CD4-positive, alpha-beta T cell treated with Interleukin-6 at 100 ng/mL for 8 hours (primary cell): Measurements from ENCODE around the gene ZNF487.
"Not testable (repeated sequence)": the region's sequence is repeated elsewhere in the genome, so short reads cannot be mapped to it uniquely, and the experiment has no call there.

ENCODE experiments used
- DNase-seq: peaks from one replicate; pipeline ENCODE4 v3.0.0-alpha.2; 2020; ENCODE audit warnings: mixed read lengths, low spot score

The ZNF487 gene

DNA sequence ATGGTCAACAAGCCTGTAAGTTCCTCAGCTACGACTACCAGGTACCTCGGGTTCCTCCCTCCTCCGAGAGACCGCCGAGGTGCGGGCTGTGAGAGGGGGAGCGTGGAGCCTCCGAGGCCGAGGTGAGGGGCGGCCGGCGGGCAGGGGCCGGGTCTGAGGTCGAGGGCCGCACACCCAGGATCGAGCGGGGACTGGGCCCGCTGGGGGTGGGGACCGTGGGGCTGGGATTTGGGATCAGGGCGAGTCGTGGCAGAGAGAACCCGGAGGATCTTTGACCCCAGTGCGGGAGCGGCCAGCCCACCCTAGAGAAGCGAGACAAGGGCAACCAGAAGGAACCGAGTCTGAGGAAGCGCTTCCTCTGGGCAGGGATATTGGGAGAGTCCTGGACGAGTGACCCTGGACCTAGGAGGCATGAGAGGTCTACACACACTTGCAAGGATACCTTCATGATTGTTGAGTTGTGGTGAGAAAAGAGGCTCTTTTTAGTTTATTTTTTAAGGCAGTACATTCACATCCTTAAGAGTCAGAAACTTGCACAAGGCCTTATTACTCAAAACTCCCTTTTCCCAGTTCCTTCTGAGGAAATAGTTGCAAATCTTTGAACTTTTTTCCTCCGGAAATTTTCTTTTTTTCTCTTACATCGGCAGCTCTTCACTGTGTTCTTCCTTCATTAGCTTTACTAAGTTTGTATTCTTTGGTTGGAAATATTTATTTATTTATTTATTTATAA is 395 bp downstream of the ZNF487 start:
- DNase-seq = no peak

DNA sequence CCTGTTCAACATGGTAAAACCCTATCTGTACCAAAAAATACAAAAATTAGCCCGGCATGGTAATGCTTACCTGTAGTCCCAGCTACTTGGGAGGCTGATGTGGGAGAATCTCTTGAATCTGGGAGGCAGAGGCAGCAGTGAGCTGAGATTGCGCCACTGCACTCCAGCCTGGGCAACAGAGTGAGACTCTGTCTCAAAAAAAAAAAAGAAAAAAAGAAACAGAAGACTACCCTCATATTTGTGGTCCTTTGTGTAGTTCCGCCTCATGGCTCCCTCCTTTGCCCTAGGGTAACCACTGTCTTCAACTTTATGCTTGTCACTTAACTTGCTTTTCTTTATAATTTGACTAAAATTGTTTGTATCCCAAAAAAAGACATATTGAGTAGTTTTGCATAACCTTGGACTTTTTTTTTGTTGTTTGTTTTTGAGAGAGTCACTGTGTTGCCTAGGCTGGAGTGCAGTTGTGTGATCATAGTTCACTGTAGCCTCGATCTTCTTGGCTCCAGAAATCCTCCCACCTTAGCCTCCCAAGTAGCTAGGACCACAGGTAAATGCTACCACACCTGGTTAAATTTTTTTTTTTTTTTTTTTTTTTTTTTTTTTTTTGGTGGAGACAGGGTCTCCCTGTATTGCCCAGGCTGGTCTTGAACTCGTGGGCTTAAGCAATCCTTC is 3.7 kb downstream of the ZNF487 start:
- no peak for DNase-seq

DNA sequence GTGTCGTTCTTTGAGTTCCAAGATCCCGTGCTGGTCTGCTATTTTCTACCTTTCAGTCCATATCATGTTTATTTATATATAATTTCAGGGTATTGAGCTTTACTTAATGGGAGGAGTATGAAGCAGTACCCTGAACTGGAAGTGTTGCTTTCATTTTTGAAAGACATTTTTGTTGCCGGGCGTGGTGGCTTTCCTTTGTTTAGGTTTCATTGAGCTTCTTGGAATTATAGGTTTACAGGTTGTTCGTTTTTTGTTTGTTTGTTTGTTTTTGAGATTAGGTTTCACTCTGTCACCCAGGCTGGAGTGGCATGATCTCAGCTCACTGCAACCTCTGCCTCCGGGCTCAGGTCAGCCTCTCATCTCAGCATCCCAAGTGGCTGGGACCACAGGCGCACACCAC is 7.4 kb downstream of the ZNF487 start:
- no peak for DNase-seq

DNA sequence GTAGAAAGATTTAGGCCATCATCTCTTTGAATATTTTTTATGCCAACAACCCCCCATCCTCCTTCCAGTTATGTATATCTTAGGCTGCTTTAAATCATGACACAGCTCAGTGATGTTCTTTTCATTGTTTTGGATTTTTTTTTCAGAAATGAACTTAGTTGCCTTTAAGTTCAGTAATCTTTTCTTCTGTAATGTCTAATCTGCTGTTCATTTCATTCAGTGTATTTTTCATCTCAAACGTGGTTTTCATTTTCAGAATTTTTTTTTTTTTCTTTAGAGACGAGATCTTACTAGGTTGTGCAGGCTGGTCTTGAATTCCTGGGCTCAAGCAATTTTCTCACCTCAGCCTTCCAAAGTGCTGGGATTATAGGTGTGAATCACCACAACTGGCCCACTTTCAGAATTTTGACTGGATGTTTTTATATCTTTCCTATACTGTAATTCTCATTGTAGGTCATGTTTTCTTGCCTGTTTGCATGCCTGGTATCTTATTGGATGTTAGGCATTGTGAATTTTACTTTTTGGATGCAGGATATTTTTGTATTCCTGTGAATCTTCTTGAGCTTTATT is 8.1 kb downstream of the ZNF487 start:
- no peak for DNase-seq

DNA sequence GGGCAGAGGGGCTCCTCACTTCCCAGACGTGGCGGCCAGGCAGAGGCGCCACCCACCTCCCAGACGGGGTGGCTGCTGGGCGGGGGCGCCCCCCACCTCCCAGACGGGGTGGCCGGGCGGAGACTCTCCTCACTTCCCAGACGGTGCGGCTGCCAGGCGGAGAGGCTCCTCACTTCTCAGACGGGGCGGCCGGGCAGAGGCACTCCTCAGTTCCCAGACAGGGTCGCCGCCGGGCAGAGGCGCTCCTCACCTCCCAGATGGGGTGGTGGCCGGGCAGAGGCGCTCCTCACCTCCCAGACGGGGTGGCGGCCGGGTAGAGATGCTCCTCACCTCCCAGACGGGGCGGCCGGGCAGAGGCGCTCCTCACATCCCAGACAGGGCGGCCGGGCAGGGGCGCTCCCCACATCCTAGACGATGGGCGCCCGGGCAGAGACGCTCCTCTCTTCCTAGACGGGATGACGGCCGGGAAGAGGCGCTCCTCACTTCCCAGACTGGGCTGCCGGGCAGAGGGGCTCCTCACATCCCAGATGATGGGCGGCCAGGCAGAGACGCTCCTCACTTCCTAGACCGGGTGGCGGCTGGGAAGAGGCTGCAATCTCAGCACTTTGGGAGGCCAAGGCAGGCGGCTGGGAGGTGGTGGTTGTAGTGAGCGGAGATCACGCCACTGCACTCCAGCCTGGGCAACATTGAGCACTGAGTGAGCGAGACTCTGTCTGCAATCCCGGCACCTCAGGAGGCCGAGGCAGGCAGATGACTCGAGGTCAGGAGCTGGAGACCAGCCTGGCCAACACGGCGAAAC is 9.5 kb downstream of the ZNF487 start:
- not testable (repeated sequence) for DNase-seq

DNA sequence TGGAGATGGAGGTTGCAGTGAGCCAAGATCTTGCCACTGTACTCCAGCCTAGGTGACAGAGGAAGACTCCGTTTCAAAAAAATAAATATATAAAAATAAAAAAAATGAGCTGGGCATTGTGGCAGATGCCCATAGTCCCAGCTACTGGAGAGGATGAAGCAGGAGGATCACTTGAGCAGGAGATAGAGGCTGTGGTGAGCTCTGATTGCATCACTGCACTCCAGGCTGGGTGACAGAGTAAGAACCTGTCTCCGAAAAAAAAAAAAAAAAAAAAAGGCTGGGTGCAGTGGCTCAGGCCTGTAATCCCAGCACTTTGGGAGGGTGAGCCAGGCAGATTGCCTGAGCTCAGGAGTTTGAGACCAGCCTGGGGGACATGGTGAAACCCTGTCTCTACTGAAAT is 11.8 kb downstream of the ZNF487 start:
- no peak for DNase-seq

DNA sequence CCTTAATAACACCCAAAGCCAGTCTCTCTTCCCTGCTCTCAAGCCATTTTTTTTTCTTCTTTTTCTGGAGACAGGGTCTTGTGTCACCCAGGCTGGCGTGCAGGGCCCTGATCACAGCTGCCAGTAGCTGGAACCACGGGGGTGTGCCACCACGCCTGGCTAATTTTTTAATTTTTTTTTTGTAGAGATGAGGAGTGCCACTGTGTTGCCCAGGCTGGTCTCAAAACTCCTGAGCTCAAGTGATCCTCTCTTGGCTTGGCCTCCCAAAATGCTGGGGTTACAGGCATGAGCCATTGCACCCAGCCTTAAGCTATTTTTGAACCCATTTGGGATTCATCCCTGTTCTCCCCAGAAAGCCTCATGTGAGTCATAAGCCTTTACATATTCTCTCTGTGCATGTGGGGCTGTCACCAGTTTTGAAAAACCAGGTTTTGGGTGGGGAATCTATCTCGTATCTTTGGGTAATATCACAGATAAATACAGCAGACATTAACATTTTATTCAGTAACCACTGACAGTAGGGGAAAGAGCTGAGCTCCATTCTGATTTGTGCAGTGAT is 15.5 kb downstream of the ZNF487 start:
- no peak for DNase-seq

DNA sequence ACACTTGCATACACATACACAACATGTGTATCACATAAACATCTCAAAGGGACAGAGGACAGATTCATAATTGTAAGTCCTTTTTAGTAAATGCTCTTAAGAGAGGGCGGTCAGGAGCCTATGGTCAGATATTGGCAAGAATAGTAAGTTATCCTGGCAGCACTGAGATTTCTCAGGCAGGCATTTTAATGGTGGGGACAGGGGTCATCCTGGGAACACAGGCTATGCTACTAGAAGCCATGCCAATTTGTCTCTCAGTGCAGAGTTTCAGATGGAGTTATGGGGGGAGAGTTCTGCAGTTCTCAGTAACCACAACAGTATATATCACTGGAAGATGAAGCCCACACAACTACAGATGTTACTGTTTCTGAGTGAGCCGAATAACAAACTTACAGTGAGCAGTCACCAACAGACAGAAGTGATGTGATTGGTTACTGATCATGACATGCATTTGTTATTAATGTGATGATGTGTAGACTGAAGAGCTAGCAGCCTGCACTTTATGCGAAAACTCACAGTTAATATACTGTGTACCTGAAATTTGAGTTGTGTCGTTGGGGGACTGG is 16.4 kb downstream of the ZNF487 start:
- DNase-seq = no peak

DNA sequence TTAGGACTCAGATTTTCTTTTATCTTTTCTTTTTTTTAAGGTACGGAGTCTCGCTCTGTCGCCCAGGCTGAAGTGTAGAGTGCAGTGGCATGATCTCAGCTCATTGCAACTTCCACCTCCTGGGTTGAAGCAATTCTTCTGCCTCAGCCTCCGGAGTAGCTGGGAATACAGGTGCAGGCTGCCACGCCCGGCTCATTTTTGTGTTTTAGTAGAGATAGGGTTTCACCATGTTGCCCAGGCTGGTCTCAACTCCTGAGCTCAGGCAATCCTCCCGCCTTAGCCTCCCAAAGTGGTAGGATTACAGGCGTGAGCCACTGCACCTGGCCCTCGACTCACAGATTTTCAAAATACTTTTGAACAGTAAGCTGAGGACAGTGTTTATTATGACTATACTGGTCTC is 17.1 kb downstream of the ZNF487 start:
- not testable (repeated sequence) for DNase-seq

DNA sequence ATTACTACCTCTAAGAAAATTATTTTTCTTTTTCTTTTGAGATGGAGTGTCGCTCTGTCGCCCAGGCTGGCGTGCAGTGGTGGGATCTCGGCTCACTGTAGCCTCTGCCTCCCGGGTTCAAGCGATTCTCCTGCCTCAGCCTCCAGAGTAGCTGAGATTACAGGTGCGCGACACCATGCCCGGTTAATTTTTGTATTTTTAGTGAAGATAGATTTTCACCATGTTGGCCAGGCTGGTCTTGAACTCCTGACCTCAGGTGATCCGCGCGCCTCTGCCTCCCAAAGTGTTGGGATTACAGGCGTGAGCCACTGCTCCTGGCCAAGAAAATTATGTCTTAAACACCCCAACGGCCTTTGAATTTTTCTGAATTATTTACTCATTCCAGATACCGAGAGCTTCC is 19.6 kb downstream of the ZNF487 start:
- DNase-seq = not testable (repeated sequence)

DNA sequence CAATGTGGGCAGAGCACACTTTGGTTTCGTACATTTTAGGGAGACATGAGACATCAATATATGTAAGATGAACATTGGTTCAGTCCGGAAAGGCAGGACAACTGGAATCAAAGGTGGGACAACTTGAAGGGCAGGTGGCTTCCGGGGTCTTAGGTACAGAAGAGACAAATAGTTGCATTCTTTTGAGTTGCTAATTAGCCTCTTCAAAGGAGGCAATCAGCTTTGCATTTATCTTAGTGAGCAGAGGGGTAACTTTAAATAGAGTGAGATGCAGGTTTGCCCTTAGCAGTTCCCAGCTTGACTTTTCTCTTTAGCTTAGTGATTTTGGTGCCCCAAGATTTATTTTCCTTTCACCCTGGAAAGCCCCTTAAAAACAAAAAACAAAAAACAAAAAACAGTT is 21.3 kb downstream of the ZNF487 start:
- no peak for DNase-seq

DNA sequence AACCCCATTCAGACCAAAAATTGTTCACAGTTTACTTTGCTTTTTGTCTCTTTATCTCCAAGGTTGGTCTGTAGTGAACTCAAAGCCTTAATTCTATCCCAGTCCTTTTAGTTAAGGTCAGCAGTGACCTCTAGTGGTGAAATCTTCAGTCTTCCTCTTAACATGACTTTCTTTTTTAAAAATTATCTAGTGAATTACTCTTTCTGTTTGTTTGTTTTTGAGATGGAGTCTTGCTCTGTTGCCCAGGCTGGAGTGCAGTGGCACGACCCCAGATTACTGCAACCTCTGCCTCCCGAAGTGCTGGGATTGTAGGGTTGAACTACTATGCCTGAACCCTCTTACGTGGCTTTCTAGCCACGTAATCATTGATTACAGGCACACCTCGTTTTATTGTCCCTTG is 25.0 kb downstream of the ZNF487 start:
- peak; percentile 69 for DNase-seq

DNA sequence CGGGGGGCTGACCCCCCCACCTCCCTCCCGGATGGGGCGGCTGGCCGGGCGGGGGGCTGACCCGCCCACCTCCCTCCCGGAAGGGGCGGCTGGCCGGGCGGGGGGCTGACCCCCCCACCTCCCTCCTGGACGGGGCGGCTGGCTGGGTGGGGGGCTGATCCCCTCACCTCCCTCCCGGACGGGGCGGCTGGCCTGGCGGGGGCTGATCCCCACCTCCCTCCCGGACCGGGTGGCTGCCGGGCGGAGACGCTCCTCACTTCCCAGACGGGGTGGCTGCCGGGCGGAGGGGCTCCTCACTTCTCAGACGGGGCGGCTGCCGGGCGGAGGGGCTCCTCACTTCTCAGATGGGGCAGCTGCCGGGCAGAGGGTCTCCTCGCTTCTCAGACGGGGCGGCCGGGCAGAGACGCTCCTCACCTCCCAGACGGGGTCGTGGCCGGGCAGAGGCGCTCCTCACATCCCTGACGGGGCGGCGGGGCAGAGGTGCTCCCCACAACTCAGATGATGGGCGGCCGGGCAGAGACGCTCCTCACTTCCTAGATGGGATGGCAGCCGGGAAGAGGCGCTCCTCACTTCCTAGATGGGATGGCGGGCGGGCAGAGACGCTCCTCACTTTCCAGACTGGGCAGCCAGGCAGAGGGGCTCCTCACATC is 28.3 kb downstream of the ZNF487 start:
- DNase-seq = not testable (repeated sequence)

DNA sequence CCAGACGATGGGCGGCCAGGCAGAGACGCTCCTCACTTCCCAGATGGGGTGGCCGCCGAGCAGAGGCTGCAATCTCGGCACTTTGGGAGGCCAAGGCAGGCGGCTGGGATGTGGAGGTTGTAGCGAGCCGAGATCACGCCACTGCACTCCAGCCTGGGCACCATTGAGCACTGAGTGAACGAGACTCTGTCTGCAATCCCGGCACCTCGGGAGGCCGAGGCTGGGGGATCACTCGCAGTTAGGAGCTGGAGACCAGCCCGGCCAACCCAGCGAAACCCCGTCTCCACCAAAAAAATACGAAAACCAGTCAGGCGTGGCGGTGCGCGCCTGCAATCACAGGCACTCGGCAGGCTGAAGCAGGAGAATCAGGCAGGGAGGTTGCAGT is 28.8 kb downstream of the ZNF487 start:
- not testable (repeated sequence) for DNase-seq

DNA sequence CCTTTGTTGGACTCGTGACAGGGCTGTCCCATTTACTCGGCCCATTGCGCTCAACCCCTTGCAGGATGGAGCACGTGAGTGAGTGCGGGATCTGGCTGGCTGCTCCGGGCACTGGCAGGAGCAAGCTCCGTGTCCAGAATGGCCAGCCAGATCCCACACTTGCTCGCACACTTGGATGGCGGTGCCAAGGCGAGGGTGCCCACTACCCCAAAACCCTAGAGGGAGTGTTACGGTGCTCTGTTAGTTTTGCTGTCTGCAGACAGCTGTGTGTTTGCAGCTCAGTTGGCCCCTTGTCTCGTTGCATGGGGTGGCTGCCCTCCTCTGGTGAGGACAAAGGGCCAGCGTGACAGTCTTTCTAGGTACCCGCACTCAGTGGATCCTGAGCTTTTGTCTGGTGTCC is 34.2 kb downstream of the ZNF487 start:
- no peak for DNase-seq

DNA sequence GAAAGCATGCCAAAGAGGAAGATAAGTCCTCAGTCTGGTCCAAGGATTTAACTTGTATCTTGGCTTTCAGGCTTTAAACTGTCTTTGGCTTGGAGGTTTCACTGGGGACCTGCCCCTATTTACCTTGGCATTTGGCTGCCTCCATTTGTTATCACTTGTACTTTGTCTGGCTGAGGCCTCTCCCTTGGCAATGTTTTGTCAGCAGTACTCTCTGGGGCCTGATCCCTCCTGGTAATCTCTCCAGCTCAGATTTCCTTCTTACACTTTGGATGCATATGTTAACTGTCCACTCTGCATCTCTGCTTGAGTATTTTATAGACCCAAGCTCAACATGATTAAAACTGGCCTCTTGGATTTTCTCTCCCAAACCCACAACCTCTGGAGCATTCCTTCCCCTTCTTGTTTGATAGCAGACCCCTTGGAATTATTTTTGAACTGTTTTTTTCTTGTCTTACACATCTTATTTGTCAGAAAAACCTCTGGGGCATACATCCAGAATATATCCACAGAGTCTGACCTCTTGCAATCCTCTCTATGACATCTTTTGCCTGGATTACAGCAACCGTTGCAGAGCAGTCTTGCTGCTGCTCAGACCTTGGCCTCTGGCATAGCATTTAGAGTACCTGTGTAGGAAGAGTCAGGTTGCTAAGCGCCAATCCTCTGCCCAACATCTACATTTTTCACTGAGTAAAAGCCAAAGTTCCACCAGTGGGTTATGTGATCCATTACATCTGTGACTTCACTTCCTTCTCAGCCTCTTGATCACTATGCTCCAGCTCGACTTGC is 35.2 kb downstream of the ZNF487 start:
- no peak for DNase-seq

DNA sequence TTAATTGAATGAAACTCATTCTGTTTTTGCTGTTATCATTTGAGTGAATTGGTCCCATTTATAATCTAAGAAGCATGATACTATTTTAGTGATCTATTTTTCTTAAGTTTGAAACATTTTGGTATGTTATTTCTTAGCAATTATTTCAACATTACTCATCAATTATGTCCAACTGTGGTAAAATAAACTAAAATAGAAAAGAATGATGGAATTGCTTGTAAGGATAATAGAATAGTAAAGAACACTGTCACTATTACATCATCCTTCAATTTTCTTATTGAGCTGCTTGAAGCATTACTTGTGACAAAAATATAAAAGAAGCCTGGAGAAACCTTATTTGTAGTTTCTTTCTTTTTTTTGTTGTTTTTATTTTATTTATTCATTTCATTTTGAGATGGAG is 42.4 kb downstream of the ZNF487 start:
- no peak for DNase-seq

DNA sequence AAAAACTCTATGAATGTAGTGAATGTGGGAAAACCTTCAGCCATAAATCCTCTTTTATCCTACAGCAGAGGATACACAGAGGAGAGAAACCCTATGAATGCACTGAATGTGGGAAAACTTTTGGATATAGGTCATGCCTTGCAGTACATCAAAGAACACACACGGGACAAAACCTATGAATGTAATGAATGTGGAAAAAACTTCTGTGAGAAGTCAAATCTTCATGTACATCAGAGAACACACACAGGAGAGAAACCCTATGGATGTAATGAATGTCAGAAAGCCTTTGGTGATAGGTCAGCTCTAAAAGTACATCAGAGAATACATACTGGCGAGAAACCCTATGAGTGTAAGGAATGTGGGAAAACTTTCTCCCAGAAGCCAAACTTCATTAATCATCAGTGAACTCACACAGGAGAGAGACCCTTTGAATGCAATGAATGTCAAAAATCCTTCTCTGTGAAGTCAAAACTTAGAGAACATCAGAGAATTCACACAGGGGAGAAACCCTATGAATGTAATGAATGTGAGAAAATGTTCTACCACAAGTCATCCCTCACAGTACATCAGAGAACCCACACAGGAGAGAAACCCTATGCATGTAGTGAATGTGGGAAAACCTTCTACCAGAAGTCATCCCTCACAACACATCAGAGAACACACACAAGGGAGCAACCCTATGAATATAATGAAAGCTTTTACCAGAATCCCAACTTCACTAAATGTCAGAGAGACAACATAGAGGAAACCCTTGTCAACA is 45.6 kb downstream of the ZNF487 start:
- DNase-seq = no peak

DNA sequence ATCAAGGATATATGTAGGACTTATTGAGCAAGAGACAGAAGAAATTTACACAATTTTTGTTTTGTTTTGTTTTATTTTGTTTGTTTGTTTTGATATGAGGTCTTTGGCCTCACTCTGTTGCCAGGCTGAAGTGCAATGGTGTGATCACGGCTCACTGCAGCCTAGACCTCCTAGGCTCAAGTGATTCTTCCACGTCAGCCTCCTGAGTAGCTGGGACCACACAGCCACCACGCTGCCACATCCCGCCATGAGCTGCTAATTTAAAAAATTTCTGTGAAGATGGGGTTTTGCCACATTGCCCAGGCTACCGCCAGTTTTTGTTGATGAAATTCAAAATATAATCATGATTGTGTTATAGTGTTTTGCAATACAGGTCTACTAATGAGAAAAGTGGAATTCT is 54.9 kb downstream of the ZNF487 start:
- DNase-seq = no peak

DNA sequence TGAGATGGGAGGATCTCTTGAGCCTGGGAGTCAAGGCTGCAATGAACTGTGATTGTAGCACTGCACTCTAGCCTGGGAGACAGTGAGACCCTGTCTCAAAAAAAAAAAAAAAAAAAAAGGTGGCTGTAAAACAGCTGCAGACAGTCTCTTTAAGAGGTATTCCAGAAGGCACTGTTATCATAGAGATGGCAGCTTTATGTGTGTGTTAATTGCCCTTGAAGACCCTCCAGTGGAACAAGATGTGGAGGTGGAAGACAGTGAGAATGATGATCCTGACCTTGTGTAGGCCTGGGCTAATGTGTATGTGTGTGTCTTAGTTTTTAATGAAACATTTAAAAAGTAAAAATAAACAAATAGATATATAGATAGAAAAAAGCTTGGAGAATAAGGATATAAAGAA is 66.0 kb downstream of the ZNF487 start:
- DNase-seq = no peak
